Neuron (in vitro differentiated cells): ENCODE results near the gene CTPS2.
"Not testable (repeated sequence)": the region's sequence is repeated elsewhere in the genome, so short reads cannot be mapped to it uniquely, and the experiment has no call there.

Source experiments
- H2AFZ ChIP-seq: one replicate; pipeline ENCODE4 v1.6.1; 2013; ENCODE audit warnings: low read depth, mild to moderate bottlenecking, inconsistent platforms, low read length, moderate library complexity
- H3K27me3 ChIP-seq: one replicate; pipeline ENCODE4 v1.6.1; 2013; ENCODE audit warnings: low read length; ENCODE audit not compliant: insufficient read depth
- H3K36me3 ChIP-seq: one replicate; pipeline ENCODE4 v1.6.1; 2013; ENCODE audit warnings: low read length; ENCODE audit not compliant: insufficient read depth
- H3K4me1 ChIP-seq: one replicate; pipeline ENCODE4 v1.6.1; 2013; ENCODE audit warnings: low read length; ENCODE audit not compliant: insufficient read depth
- H3K4me3 ChIP-seq: 2 replicates; pipeline ENCODE4 v1.5.1; 2013; ENCODE audit warnings: mild to moderate bottlenecking, low read length, moderate library complexity
- H3K9me3 ChIP-seq: one replicate; pipeline ENCODE4 v1.6.1; 2013; ENCODE audit warnings: low read length

The CTPS2 gene

DNA sequence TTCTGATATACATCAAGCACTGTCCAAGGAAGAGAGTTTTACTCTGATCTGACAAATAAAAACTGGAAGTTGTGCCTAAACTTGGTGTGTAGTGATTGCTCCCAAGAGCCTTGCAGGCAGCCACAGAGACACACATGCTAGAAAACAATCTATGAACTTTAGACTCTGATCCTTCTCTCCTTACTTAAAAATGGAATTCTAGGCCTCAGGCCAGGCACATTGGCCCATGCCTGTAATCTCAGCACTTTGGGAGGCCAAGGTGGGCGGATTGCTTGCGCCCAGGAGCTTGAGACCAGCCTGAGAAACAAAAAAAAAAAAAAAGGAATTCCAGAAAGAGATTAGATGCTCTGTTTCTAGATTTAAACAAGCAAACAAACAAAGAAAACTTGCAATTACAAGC, 108.1 kb downstream of the CTPS2 start:
- peaks cover 2% of the 10 kb centered on the region for H3K9me3 ChIP-seq

GRCh38 chrX:16603822-16604221, 108.6 kb downstream of the CTPS2 start:
- H3K4me1 ChIP-seq, result no peaks in the 10 kb centered on the region
- no peak overlapping the region for H3K4me3 ChIP-seq
- H3K36me3 ChIP-seq, result peaks cover 15% of the 10 kb centered on the region
- no peak overlapping the region for H2AFZ ChIP-seq
- peaks cover 2% of the 10 kb centered on the region for H3K9me3 ChIP-seq
- H3K27me3 ChIP-seq, result no peaks in the 10 kb centered on the region

More for the DNA sequence above, 108.1 kb downstream of the CTPS2 start:
- H3K27me3 ChIP-seq, result no peaks in the 10 kb centered on the region
- no peak overlapping the region for H2AFZ ChIP-seq
- no peak overlapping the region for H3K4me3 ChIP-seq
- H3K36me3 ChIP-seq, result peaks cover 15% of the 10 kb centered on the region
- H3K4me1 ChIP-seq, result no peaks in the 10 kb centered on the region

- H3K36me3 ChIP-seq, result peaks cover 15% of the 10 kb centered on the region
- not testable (repeated sequence) for H3K9me3 ChIP-seq, H3K4me1 ChIP-seq, H3K4me3 ChIP-seq, H3K27me3 ChIP-seq, H2AFZ ChIP-seq
These were observed 109.2 kb downstream of the CTPS2 start for GRCh38 chrX:16603235-16603634.

GRCh38 chrX:16601885-16602284, 110.6 kb downstream of the CTPS2 start:
- Histone ChIP-seq H3K36me3 (peaks cover 6% of the 10 kb centered on the region), H3K4me3 (no peak overlapping the region), H3K9me3 (peaks cover 2% of the 10 kb centered on the region), H3K27me3 (no peaks in the 10 kb centered on the region), H3K4me1 (no peaks in the 10 kb centered on the region), H2AFZ (no peak overlapping the region)

GRCh38 chrX:16594490-16594889, 118.0 kb downstream of the CTPS2 start:
- no peak overlapping the region for H3K4me3 ChIP-seq
- no peaks in the 10 kb centered on the region for H3K4me1 ChIP-seq
- peaks cover 7% of the 10 kb centered on the region for H3K36me3 ChIP-seq
- H2AFZ ChIP-seq, result no peak overlapping the region
- no peaks in the 10 kb centered on the region for H3K27me3 ChIP-seq
- peaks cover 1% of the 10 kb centered on the region for H3K9me3 ChIP-seq

DNA sequence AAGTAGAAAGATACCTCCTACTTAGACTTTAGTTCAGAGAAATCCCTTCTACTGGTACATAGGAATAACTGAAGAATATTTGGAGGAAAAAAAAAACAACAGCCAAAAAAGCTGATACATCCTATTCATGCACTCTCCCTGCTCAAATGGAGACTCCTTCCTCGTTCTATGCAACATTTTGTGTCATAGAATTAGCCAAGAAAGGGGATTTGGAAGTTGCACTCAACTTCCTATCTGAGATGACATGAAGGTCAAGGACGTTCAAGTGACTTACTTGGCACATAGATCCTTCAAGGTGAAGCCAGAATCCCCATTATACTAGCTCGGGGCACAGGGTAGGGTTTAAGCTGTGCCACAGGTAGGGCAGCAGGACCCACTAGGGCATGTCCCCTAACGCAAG, 118.7 kb downstream of the CTPS2 start:
- no peaks in the 10 kb centered on the region for H3K27me3 ChIP-seq
- peaks cover 14% of the 10 kb centered on the region for H3K36me3 ChIP-seq
- peaks cover 1% of the 10 kb centered on the region for H3K9me3 ChIP-seq
- H2AFZ ChIP-seq, result no peak overlapping the region
- no peak overlapping the region for H3K4me3 ChIP-seq
- H3K4me1 ChIP-seq, result no peaks in the 10 kb centered on the region

DNA sequence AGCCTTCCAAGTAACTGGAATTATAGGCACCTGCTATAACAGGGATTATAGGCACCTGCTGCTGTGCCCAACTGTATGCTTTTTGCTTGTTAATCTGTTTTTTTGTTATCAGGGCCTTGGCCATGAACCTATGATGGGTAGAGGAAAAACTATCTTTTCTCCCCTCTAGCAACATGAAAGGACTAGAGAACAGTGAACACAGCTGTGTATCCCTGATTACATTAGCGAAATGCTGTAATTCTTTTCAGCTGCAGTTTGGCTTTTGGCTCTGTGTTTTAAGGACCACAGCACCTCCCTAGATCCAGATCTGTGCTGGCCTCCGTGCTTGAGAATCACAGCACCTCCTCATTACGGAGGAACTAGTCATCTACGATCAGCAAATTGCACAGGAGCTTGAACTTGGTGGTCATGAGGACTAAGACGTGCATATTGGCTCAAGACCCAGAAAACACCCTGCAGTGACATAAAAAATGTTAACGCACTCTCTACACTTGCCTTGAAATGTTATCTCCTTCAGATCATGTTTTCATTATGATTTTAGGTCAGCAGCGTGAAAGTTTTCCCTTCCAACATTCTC, 120.2 kb downstream of the CTPS2 start:
- no peaks in the 10 kb centered on the region for H3K27me3 ChIP-seq

GRCh38 chrX:16589826-16590225, 122.6 kb downstream of the CTPS2 start:
- Histone ChIP-seq H3K36me3 (peaks cover 25% of the 10 kb centered on the region), H3K4me3 (no peak overlapping the region), H3K4me1 (no peaks in the 10 kb centered on the region), H2AFZ (no peak overlapping the region), H3K27me3 (no peaks in the 10 kb centered on the region), H3K9me3 (peaks cover 1% of the 10 kb centered on the region)

More for the DNA sequence above, 120.2 kb downstream of the CTPS2 start:
- Histone ChIP-seq H3K4me3 (no peak overlapping the region), H2AFZ (no peak overlapping the region), H3K36me3 (peaks cover 25% of the 10 kb centered on the region), H3K4me1 (no peaks in the 10 kb centered on the region), H3K9me3 (peaks cover 1% of the 10 kb centered on the region)

GRCh38 chrX:16589211-16589610, 123.3 kb downstream of the CTPS2 start:
- no peak overlapping the region for H3K4me3 ChIP-seq
- H3K9me3 ChIP-seq, result peaks cover 1% of the 10 kb centered on the region
- peaks cover 25% of the 10 kb centered on the region for H3K36me3 ChIP-seq
- H3K4me1 ChIP-seq, result no peaks in the 10 kb centered on the region
- H3K27me3 ChIP-seq, result no peaks in the 10 kb centered on the region
- H2AFZ ChIP-seq, result no peak overlapping the region

DNA sequence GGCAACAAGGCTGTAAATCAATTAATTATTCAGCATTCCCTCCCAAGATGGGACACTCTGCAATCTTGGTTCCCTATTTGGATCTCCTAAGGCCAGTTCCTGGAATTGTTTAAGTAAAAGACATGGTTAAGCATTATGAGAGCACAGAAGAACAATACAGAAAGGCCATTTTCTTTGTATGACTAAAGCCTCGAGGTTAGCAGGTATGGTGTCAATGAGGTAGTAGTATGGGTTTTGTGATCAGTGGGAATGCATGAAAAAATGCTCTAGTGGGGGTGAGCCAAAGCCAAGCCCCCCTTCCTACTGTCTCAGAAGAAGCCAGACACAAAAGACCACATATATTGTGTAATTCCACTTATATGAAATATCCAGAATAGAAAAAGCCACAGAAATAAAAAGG, 124.2 kb downstream of the CTPS2 start:
- Histone ChIP-seq H3K27me3 (no peaks in the 10 kb centered on the region), H3K9me3 (peaks cover 1% of the 10 kb centered on the region), H3K4me3 (no peak overlapping the region), H3K36me3 (peaks cover 25% of the 10 kb centered on the region), H2AFZ (no peak overlapping the region), H3K4me1 (no peaks in the 10 kb centered on the region)

DNA sequence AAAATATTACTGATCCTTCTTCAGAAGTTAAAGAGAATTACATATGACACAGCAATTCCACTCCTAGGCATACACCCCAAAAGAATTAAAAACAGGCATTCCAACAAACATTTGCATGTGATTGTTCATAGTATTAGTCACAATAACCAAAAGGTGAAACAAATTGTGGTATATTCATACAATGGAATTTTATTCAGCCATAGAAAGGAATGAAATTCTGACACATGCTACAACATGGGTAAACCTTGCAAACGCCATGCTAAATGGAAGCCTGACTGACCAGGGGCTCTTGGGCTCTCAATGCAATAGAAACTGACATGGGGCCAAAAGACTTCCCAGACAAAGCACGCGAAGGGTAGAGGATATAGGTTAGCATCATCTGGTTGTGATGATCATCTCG, 124.6 kb downstream of the CTPS2 start:
- Histone ChIP-seq H2AFZ (no peak overlapping the region), H3K4me1 (no peaks in the 10 kb centered on the region), H3K36me3 (peaks cover 25% of the 10 kb centered on the region), H3K27me3 (no peaks in the 10 kb centered on the region), H3K4me3 (no peak overlapping the region), H3K9me3 (peaks cover 1% of the 10 kb centered on the region)

DNA sequence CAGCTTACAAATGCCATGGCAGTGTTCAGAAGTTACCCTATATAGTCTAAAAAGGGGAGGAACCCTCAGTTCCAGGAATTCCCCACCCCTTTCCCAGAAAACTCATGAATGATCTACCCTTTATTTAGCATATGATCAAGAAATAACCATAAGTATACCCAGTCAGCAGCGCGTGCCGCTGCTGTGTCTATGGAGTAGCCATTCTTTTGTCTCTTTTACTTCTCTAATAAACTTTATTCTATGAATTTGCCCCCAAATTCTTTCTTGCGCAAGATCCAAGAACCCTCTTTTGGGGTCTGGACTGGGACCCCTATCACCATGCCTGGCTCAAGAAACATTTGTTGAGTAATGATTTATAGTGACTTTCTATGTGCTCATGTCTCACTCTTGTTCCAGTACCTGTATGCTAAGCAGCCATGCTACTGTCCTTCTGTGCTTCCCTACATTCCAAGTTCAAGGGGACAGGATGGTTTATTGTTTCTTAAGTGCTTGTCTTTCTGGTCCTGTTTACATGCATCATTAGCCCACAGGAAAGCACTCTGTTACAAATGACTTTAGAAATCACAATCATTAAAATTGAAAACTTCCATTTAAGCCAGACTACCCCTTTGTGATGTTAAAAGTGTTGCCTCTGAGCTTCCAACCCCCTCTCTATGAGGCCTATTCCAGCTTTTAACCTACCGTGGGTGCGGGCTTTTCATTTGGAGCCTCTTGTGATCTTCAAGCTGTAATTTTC, 125.9 kb downstream of the CTPS2 start:
- H3K4me3 ChIP-seq, result no peak overlapping the region
- peaks cover 21% of the 10 kb centered on the region for H3K36me3 ChIP-seq
- H3K27me3 ChIP-seq, result no peaks in the 10 kb centered on the region
- H3K9me3 ChIP-seq, result no peaks in the 10 kb centered on the region
- H3K4me1 ChIP-seq, result no peaks in the 10 kb centered on the region
- H2AFZ ChIP-seq, result no peak overlapping the region

- Histone ChIP-seq H2AFZ (no peak overlapping the region), H3K27me3 (no peaks in the 10 kb centered on the region), H3K36me3 (peaks cover 21% of the 10 kb centered on the region), H3K4me1 (no peaks in the 10 kb centered on the region), H3K4me3 (no peak overlapping the region), H3K9me3 (no peaks in the 10 kb centered on the region)
These were observed 126.7 kb downstream of the CTPS2 start for GRCh38 chrX:16585486-16586376.
